TTC549 (cell line): ENCODE data around the gene EOMES.

Experiments
- FAIRE-seq: peaks from 2 replicates; lab custom pipeline; 2012; peaks lifted over from hg19 to GRCh38; lab: Jason Lieb, UNC

EOMES gene

GRCh38 chr3:27720899-27721716 lies 1.0 kb downstream of the EOMES start:
- FAIRE-seq = no peak

- no peak for FAIRE-seq
These were observed 2.7 kb downstream of the EOMES start for GRCh38 chr3:27719314-27720003.

GRCh38 chr3:27718459-27718858 lies 3.7 kb downstream of the EOMES start:
- FAIRE-seq = no peak

- no peak for FAIRE-seq
These were observed 4.8 kb downstream of the EOMES start for GRCh38 chr3:27717200-27717852.

GRCh38 chr3:27716309-27716708 lies 5.8 kb downstream of the EOMES start:
- FAIRE-seq = no peak

GRCh38 chr3:27715863-27716262 lies 6.3 kb downstream of the EOMES start:
- FAIRE-seq = no peak

GRCh38 chr3:27715454-27715806 lies 6.7 kb downstream of the EOMES start:
- no peak for FAIRE-seq

GRCh38 chr3:27714692-27715453 lies 7.2 kb downstream of the EOMES start:
- FAIRE-seq = no peak

- no peak for FAIRE-seq
These were observed 8.0 kb downstream of the EOMES start for GRCh38 chr3:27714146-27714526.

GRCh38 chr3:27713435-27714145 lies 8.5 kb downstream of the EOMES start:
- no peak for FAIRE-seq

GRCh38 chr3:27713078-27713423 lies 9.1 kb downstream of the EOMES start:
- no peak for FAIRE-seq

GRCh38 chr3:27712136-27713077 lies 9.7 kb downstream of the EOMES start:
- FAIRE-seq = no peak

GRCh38 chr3:27708250-27708649 lies 13.9 kb downstream of the EOMES start:
- no peak for FAIRE-seq

- no peak for FAIRE-seq
These were observed 23.1 kb downstream of the EOMES start for GRCh38 chr3:27699067-27699466.

- FAIRE-seq = no peak
These were observed 25.2 kb downstream of the EOMES start for GRCh38 chr3:27696906-27697305.

GRCh38 chr3:27695636-27696035 lies 26.5 kb downstream of the EOMES start:
- no peak for FAIRE-seq

GRCh38 chr3:27688053-27688452 lies 34.1 kb downstream of the EOMES start:
- no peak for FAIRE-seq

GRCh38 chr3:27686642-27687041 lies 35.5 kb downstream of the EOMES start:
- no peak for FAIRE-seq

GRCh38 chr3:27685474-27685873 lies 36.6 kb downstream of the EOMES start:
- FAIRE-seq = no peak

- FAIRE-seq = no peak
These were observed 37.8 kb downstream of the EOMES start for GRCh38 chr3:27684302-27684701.

GRCh38 chr3:27681249-27681748 lies 40.8 kb downstream of the EOMES start:
- FAIRE-seq = peak; percentile 73
